Body of pancreas (tissue), 4 donors: ENCODE data around the gene ACSL5.

ENCODE experiments used
- POLR2A ChIP-seq, 3 donors: fragments of 450-650 bp; IDR thresholded peaks; one replicate each; pipeline ENCODE4 v1.6.1; 2016; ENCODE audit warnings: antibody characterized with exemption in 3 of 3, mild to moderate bottlenecking in 2 of 3
- TF ChIP-seq, protein P1 (sequence below), 7 experiments: fragments of 450-650 bp in 4 of 7; fragments of 200-600 bp in 3 of 7; sonication (generic) in 3 of 7; IDR thresholded peaks; one replicate each; pipeline ENCODE4 v1.5.1; 2016 to 2019; ENCODE audit warnings: antibody characterized with exemption in 7 of 7

DNA sequence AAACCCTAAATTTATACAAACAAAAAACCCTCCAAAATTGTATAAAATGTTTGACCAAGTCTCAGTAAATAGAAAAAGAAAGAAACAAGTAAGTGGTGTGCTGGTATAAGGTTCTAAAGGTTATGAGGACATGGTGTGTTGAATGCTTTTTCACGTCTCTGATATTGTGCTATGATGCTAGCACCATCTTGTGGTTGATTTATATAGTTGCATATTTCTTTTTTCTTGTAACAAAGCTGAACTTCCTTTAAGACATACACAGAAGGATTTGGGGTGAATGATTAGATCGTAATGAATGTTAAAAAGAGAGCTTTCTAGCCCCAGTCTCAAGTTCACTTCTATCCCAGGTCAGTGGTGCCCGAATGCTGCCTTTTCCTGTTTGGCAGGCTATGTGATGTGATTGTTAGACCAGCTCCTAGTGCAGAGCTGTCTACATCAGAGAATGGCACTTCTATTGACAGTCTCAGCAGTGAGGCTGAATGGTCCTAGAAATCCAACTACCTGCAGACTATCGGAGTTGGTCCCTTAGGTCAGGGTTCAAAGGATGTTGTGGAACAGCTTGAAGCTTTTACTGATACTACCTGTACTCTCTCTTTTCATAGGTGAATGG, 98.1 kb downstream of the ACSL5 start:
- TF ChIP-seq, protein P1, sequence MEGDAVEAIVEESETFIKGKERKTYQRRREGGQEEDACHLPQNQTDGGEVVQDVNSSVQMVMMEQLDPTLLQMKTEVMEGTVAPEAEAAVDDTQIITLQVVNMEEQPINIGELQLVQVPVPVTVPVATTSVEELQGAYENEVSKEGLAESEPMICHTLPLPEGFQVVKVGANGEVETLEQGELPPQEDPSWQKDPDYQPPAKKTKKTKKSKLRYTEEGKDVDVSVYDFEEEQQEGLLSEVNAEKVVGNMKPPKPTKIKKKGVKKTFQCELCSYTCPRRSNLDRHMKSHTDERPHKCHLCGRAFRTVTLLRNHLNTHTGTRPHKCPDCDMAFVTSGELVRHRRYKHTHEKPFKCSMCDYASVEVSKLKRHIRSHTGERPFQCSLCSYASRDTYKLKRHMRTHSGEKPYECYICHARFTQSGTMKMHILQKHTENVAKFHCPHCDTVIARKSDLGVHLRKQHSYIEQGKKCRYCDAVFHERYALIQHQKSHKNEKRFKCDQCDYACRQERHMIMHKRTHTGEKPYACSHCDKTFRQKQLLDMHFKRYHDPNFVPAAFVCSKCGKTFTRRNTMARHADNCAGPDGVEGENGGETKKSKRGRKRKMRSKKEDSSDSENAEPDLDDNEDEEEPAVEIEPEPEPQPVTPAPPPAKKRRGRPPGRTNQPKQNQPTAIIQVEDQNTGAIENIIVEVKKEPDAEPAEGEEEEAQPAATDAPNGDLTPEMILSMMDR (IDR thresholded peaks at IDR 0.05), result peak; percentile 48 to 68 (median 64)
- TF ChIP-seq POLR2A (IDR thresholded peaks at IDR 0.05), result no peak
